ENCODE results near the gene TMEM212.

DNA sequence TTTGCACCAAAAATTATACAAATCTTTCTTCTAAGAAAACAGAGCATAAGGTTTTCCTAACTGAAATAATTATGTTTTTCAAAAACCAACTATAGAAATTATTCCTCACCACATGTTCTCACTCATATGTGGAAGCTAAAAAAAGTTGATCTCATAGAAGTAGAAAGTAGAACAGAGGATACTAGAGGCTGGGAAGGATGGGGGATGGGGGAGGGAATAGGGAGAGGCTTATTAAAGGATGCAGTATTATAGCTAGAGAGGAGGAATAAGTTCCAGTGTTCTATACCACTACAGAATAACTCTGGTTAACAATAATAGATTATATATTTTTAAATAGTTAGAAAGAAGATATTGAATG, 12.7 kb upstream of the TMEM212 start:
- TF ChIP-seq, protein P1, sequence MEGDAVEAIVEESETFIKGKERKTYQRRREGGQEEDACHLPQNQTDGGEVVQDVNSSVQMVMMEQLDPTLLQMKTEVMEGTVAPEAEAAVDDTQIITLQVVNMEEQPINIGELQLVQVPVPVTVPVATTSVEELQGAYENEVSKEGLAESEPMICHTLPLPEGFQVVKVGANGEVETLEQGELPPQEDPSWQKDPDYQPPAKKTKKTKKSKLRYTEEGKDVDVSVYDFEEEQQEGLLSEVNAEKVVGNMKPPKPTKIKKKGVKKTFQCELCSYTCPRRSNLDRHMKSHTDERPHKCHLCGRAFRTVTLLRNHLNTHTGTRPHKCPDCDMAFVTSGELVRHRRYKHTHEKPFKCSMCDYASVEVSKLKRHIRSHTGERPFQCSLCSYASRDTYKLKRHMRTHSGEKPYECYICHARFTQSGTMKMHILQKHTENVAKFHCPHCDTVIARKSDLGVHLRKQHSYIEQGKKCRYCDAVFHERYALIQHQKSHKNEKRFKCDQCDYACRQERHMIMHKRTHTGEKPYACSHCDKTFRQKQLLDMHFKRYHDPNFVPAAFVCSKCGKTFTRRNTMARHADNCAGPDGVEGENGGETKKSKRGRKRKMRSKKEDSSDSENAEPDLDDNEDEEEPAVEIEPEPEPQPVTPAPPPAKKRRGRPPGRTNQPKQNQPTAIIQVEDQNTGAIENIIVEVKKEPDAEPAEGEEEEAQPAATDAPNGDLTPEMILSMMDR (conservative IDR thresholded peaks at IDR 0.05), result no peak
- no peak for TF ChIP-seq ZFX (IDR thresholded peaks at IDR 0.05)

Data from C4-2B (cell line).